ENCODE data around the gene RSPRY1.

Gene RSPRY1

GRCh38 chr16:57149391-57149790, 36.7 kb upstream of the RSPRY1 start:
- Histone ChIP-seq H3K27ac (replicated peaks) (no peak overlapping the region), H3K4me3 (replicated peaks; ENCODE audit: insufficient read depth, low read length) (no peak overlapping the region), H3K27me3 (ENCODE audit: insufficient read depth, poor library complexity, severe bottlenecking) (no peaks in the 10 kb centered on the region)
- no peak for TF ChIP-seq SPI1 (IDR thresholded peaks at IDR 0.05; ENCODE audit: borderline replicate concordance, low read depth)
- no peak for DNase-seq (ENCODE audit: low read depth in 1 of 2, low spot score in 1 of 2)

- TF ChIP-seq SPI1 (IDR thresholded peaks at IDR 0.05; ENCODE audit: borderline replicate concordance, low read depth) (no peak), CTCF (IDR thresholded peaks at IDR 0.05; ENCODE audit: insufficient read depth, low read length) (no peak), POLR2AphosphoS5 (IDR thresholded peaks at IDR 0.05; ENCODE audit: low read depth) (no peak), GABPA (IDR thresholded peaks at IDR 0.05; ENCODE audit: low read depth) (no peak), REST (IDR thresholded peaks at IDR 0.05; ENCODE audit: insufficient replicate concordance, low read depth) (no peak)
- Histone ChIP-seq H3K4me3 (replicated peaks; ENCODE audit: insufficient read depth, low read length) (no peak overlapping the region), H3K27me3 (ENCODE audit: insufficient read depth, poor library complexity, severe bottlenecking) (no peaks in the 10 kb centered on the region), H3K27ac (replicated peaks) (no peak overlapping the region)
- no peak for DNase-seq (ENCODE audit: low read depth in 1 of 2, low spot score in 1 of 2)
Observed at GRCh38 chr16:57150682-57151330, 35.3 kb upstream of the RSPRY1 start.

- H3K4me3 ChIP-seq (replicated peaks; ENCODE audit: insufficient read depth, low read length): no peak overlapping the region
- H3K27ac ChIP-seq (replicated peaks): no peak overlapping the region
- TF ChIP-seq CTCF (IDR thresholded peaks at IDR 0.05; ENCODE audit: insufficient read depth, low read length) (no peak), REST (IDR thresholded peaks at IDR 0.05; ENCODE audit: insufficient replicate concordance, low read depth) (no peak), SPI1 (IDR thresholded peaks at IDR 0.05; ENCODE audit: borderline replicate concordance, low read depth) (no peak), GABPA (IDR thresholded peaks at IDR 0.05; ENCODE audit: low read depth) (no peak), POLR2AphosphoS5 (IDR thresholded peaks at IDR 0.05; ENCODE audit: low read depth) (peak; percentile 21; the same call in 1 of the 2 replicates)
- DNase-seq (ENCODE audit: low read depth in 1 of 2, low spot score in 1 of 2): no peak
- H3K27me3 ChIP-seq (ENCODE audit: insufficient read depth, poor library complexity, severe bottlenecking): no peaks in the 10 kb centered on the region
Observed at GRCh38 chr16:57151369-57151768, 34.8 kb upstream of the RSPRY1 start.

- no peaks in the 10 kb centered on the region for H3K27me3 ChIP-seq (ENCODE audit: insufficient read depth, poor library complexity, severe bottlenecking)
- no peak overlapping the region for H3K4me3 ChIP-seq (replicated peaks; ENCODE audit: insufficient read depth, low read length)
- TF ChIP-seq SPI1 (IDR thresholded peaks at IDR 0.05; ENCODE audit: borderline replicate concordance, low read depth) (no peak), REST (IDR thresholded peaks at IDR 0.05; ENCODE audit: insufficient replicate concordance, low read depth) (no peak), GABPA (IDR thresholded peaks at IDR 0.05; ENCODE audit: low read depth) (no peak), POLR2AphosphoS5 (IDR thresholded peaks at IDR 0.05; ENCODE audit: low read depth) (no peak; the same call in 1 of the 2 replicates), CTCF (IDR thresholded peaks at IDR 0.05; ENCODE audit: insufficient read depth, low read length) (no peak)
- H3K27ac ChIP-seq (replicated peaks): peak overlapping the region; percentile 23; the same call in 1 of the 2 replicates
- DNase-seq (ENCODE audit: low read depth in 1 of 2, low spot score in 1 of 2): peak in 1 of 2 experiments; percentile 38
Observed at GRCh38 chr16:57152096-57153093, 33.7 kb upstream of the RSPRY1 start.

All from HL-60 (cell line).